ENCODE data around the gene VOPP1. TPM values are rescaled to one million over a fixed set of nuclear protein-coding genes. Genes with fewer than 3 reads are reported as not detected.

VOPP1 gene
- total RNA-seq, 1 experiment from 2014 or later: 30.3 TPM

DNA sequence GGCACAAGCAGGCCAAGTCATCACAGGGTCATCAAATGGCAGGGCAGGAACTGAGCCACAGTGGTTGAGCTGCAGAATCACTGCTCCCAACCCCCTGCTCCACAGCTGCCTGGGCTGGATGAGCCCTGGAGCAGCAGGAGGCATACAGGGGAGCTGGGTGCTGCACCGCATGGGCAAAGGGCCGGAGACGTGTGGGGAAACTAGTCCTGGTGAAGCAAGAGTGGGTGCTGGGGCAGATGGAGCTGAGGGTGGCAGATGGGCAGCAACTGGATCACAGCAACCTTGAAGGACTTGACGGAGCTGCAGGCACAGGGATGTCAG, 16.0 kb upstream of the VOPP1 start:
- Histone ChIP-seq H3K27ac (ENCODE audit: low read depth, low read length) (no peak overlapping the region), H2AFZ (ENCODE audit: low read depth, low read length, poor library complexity, severe bottlenecking) (no peak overlapping the region), H3K27me3 (ENCODE audit: insufficient read depth, low read length) (no peaks in the 10 kb centered on the region), H3K4me3 (replicated peaks in 1 of 2; ENCODE audit: low read depth in 1 of 2, low read length in 2 of 2) (no peak overlapping the region), H3K9me2 (ENCODE audit: insufficient read depth) (no peaks in the 10 kb centered on the region), H4K20me1 (ENCODE audit: insufficient read depth) (no peaks in the 10 kb centered on the region), H3K9me3 (ENCODE audit: control insufficient read depth in 1 of 2, insufficient read depth in 1 of 2, low read depth in 1 of 2, low read length in 2 of 2) (no peaks in the 10 kb centered on the region), H3K4me2 (ENCODE audit: low read length) (no peak overlapping the region), H3K4me1 (ENCODE audit: control insufficient read depth in 1 of 2, insufficient read depth in 2 of 2, low read length in 2 of 2) (peaks cover 2 to 6% of the 10 kb centered on the region in 2 experiments; a peak in 3 of 4 replicates), H3K79me2 (ENCODE audit: insufficient read depth, low read length) (no peaks in the 10 kb centered on the region), H3K36me3 (ENCODE audit: control insufficient read depth in 1 of 2, insufficient read depth in 2 of 2, low read length in 2 of 2) (no peaks in the 10 kb centered on the region), H3K9ac (ENCODE audit: low read length) (no peak overlapping the region)
- ATAC-seq (no peak), DNase-seq (ENCODE audit: low read depth, low spot score) (no peak)
- BruUV-seq (replicated peaks): no TSS peak
- TF ChIP-seq TCF7L2 (IDR thresholded peaks at IDR 0.05; ENCODE audit: borderline replicate concordance, extremely low read depth, insufficient read depth, insufficient read length): no peak
- TF ChIP-seq EGR1 (IDR thresholded peaks at IDR 0.05; ENCODE audit: low read depth): no peak
- TF ChIP-seq, protein P1, sequence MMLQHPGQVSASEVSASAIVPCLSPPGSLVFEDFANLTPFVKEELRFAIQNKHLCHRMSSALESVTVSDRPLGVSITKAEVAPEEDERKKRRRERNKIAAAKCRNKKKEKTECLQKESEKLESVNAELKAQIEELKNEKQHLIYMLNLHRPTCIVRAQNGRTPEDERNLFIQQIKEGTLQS (IDR thresholded peaks at IDR 0.05): no peak
- TF ChIP-seq RAD21 (IDR thresholded peaks at IDR 0.05; ENCODE audit: low read depth): no peak
- TF ChIP-seq SRF (IDR thresholded peaks at IDR 0.05; ENCODE audit: low read depth): no peak
- no peak for TF ChIP-seq SP1 (IDR thresholded peaks at IDR 0.05; ENCODE audit: low read depth)
- TF ChIP-seq ZFX (IDR thresholded peaks at IDR 0.05): no peak
- no peak for TF ChIP-seq YY1 (IDR thresholded peaks at IDR 0.05; ENCODE audit: extremely low read depth, insufficient replicate concordance, low read depth, low read length)
- no peak for TF ChIP-seq EZH2 (IDR thresholded peaks at IDR 0.05)
- TF ChIP-seq, protein P2, sequence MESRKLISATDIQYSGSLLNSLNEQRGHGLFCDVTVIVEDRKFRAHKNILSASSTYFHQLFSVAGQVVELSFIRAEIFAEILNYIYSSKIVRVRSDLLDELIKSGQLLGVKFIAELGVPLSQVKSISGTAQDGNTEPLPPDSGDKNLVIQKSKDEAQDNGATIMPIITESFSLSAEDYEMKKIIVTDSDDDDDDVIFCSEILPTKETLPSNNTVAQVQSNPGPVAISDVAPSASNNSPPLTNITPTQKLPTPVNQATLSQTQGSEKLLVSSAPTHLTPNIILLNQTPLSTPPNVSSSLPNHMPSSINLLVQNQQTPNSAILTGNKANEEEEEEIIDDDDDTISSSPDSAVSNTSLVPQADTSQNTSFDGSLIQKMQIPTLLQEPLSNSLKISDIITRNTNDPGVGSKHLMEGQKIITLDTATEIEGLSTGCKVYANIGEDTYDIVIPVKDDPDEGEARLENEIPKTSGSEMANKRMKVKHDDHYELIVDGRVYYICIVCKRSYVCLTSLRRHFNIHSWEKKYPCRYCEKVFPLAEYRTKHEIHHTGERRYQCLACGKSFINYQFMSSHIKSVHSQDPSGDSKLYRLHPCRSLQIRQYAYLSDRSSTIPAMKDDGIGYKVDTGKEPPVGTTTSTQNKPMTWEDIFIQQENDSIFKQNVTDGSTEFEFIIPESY (IDR thresholded peaks at IDR 0.05; ENCODE audit: extremely low read depth, insufficient replicate concordance, low read length): no peak
- intact Hi-C loops (cut with micrococcal nuclease): no loop called here
- RAD21 ChIA-PET (ENCODE audit: low non-redundant PET in 1 of 2, low total read pairs in 2 of 2, uncharacterized antibody in 2 of 2, unreplicated experiment in 2 of 2): no interaction called here
- CTCF ChIA-PET: no interaction called here
- POLR2A ChIA-PET: no interaction called here

All from HCT116 (cell line).